LoVo (cell line): ENCODE measurements around the gene BTBD8.

Experiments
- DNase-seq: peaks from one replicate; pipeline ENCODE4 v3.0.0-alpha.2; 2016; ENCODE audit warnings: low spot score

BTBD8 gene

DNA sequence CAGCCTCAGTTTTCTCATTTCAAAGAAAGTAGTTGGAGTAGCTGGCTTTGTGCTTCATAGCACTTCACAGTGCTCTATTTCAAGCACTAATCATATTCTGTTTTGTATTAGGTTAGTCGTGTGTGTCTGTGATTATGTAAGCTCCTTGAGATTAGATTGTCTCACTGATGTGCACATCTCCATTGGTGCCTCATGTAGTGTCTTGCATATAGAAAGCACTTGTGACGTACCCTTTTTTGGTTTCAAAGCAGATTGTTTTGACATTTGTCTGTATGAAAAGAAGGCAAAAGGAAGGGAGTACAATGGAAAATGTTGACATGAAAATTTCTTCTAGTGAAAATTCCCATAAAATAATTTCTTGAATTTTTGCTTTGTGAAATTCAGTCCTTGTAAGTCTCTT lies 13.9 kb downstream of the BTBD8 start:
- no peak for DNase-seq

DNA sequence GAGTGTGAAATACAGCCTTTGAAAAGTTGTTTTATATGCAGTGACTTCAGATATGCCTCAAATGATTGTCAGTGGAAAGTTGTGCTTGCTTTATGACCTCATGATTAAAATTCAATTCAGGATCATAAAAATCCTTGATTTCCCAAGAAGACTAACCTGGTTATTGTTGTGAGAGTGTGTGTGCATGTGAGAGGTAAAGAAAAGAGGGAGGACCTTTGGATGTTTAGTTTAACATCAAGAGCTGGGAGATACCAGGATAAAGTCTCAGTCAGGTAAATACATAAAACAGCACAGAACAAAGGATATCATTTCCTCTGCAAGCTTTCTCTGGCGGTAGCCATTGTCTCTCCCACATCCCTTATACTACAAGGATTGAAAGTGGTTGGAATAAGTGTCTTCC lies 14.4 kb downstream of the BTBD8 start:
- DNase-seq = no peak

DNA sequence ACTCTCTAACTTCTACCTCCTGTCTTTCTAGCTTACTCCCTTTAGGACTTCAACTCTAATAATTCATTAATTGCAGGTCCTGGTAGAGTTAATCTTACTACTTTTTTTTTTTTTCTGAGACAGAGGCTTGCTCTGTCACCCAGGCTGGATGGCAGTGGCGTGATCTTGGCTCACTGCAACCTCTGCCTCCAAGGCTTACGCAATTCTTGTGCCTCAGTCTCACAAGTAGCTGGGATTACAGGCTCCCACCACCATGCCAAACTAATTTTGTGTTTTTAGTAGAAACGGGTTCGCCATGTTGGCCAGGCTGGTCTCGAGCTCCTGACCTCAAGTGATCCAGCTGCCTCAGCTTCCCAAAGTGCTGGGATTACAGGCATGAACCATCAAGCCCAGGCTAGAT lies 15.7 kb downstream of the BTBD8 start:
- DNase-seq = no peak

- DNase-seq = no peak
Observed at GRCh38 chr1:92096317-92096716, 16.2 kb downstream of the BTBD8 start.

- no peak for DNase-seq
Observed at GRCh38 chr1:92105546-92106081, 25.5 kb downstream of the BTBD8 start.

- DNase-seq = no peak
Observed at GRCh38 chr1:92108631-92109030, 28.5 kb downstream of the BTBD8 start.

- no peak for DNase-seq
Observed at GRCh38 chr1:92117526-92117925, 37.4 kb downstream of the BTBD8 start.

- DNase-seq = no peak
Observed at GRCh38 chr1:92118826-92119225, 38.7 kb downstream of the BTBD8 start.

- no peak for DNase-seq
Observed at GRCh38 chr1:92123868-92124267, 43.7 kb downstream of the BTBD8 start.

GRCh38 chr1:92125204-92125603 lies 45.1 kb downstream of the BTBD8 start:
- DNase-seq = no peak

- DNase-seq = no peak
Observed at GRCh38 chr1:92126088-92126487, 45.9 kb downstream of the BTBD8 start.

DNA sequence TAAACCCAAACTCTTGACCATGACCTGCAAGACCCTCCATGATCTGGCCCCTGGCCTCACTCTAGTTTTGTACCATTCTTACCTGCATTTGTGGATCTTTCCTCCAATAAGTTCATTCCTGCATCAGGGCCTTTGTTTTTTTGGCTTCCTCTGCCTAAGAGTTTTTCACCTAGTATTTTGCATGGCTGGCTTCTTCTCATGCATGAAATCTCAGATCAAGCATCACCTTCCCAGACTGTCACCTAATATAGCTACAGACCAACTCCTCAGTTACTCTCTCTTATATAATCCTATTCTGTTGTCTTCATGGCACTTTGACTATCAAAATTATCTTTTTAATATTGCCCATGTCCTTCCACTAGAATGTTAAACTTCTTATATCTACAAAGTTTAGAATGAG lies 54.2 kb downstream of the BTBD8 start:
- DNase-seq = no peak

GRCh38 chr1:92136341-92136740 lies 56.2 kb downstream of the BTBD8 start:
- no peak for DNase-seq

- DNase-seq = no peak
Observed at GRCh38 chr1:92154934-92155333, 74.8 kb downstream of the BTBD8 start.

GRCh38 chr1:92159593-92159992 lies 79.4 kb downstream of the BTBD8 start:
- no peak for DNase-seq

- DNase-seq = no peak
Observed at GRCh38 chr1:92165389-92165788, 85.2 kb downstream of the BTBD8 start.

DNA sequence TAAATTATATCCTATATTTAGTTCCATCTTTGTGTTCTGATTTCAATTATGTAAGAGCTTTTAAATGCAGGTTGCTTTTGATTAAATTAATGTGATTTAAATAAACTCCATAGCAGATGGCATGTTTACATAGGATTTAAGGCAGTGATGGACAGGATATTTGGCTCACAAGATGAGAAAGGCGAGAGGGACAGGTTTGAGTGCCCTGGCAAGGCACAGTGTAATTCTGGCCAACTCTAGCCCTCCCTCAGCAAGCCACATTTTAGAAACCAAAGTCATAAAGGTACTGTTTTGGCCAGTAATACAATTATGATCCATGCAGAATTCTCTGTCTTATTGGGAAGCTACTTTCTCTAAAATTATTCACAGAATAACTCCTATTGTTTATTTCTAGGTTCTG lies 87.0 kb downstream of the BTBD8 start:
- DNase-seq = no peak

DNA sequence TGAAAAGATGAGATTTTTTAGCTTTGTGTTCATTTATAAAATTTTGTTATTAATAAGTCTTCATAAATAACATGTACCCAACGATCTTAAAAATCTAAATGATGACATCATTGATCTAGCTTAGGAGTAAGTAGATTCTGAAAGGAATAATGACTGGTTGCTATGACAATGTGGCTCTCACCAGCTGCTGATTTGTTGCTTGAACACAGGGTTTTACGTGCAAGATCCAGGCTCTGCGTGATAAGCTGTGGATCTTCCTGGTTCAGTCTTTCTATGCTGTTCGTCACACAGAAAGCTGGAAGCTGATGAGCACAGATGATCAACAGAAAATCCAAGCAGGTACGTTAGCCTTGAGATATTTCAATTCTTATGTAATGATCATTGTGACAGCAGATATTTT lies 88.5 kb downstream of the BTBD8 start:
- DNase-seq = no peak

DNA sequence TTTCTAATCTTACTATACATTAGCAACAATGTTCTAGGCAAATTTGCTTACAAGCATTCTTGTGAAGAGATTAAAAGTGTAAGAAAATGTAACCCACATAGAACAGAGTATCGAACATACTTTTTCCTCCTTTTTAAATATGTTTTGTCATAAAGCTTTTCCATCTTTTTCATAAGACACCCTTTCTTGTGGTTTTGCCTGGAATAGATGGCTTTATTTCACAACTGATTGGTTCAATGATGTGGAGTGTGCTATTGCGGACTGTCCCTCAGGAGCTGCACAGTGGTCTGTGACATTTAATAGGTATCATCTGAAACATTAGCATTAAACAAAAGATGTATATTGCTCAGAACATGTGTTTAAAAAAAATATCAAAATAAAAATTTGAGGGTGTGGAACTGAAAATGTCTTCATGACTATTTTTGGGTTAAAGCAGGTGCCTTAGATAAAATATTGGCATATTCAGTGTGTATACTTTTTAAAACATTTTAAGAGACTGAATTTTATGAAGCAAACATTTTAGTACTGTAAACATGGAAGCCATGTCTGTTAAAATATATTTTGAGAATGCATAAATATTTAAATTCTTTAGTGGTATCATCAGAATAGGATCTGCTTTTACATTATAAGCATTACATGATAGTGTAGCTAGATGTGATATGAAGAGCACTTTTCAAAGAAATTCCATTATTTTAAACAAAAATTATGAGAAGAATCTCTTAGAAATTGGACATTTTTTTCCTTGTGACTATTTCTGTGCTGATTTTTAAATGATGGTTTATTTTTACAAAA lies 89.3 kb downstream of the BTBD8 start:
- DNase-seq = no peak

DNA sequence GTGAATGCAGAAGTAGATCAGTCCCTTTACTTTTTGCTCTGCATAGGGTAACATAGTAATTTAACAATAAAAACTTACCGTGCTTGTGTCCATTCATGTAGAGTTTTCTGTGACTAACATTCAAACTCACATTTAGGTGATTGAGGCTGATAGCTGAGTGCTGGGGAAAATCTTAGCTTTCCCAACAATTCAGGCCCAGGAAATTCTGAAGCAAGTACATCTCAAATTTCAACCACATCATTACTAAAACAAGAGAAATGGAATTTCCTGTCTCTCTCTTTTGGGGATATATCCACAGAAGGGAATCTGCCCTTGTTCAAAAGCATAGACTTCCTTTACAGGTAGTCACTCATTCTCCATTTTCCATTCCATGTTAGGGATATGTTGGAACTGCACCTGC lies 104.5 kb downstream of the BTBD8 start:
- no peak for DNase-seq

- DNase-seq = no peak
Observed at GRCh38 chr1:92186081-92186480, 105.9 kb downstream of the BTBD8 start.

- DNase-seq = no peak
Observed at GRCh38 chr1:92188436-92189255, 108.5 kb downstream of the BTBD8 start.

GRCh38 chr1:92191726-92192125 lies 111.6 kb downstream of the BTBD8 start:
- DNase-seq = no peak
